ENCODE results near the gene SRBD1.

- TF ChIP-seq CTCF (IDR thresholded peaks at IDR 0.05): no peak
- no peak for TF ChIP-seq POLR2AphosphoS5 (IDR thresholded peaks at IDR 0.05; ENCODE audit: insufficient read depth in 1 of 2, low read depth in 1 of 2)
- no peak for TF ChIP-seq POLR2A (IDR thresholded peaks at IDR 0.05)
Observed at GRCh38 chr2:45586600-45586999, 24.5 kb downstream of the SRBD1 start.
